WTC11 (cell line): ENCODE data around the gene CACNA1C. TPM values are rescaled to one million over a fixed set of nuclear protein-coding genes. Genes with fewer than 3 reads are reported as not detected.

Experiments used
- ATAC-seq: fragments of 200-7000 bp; cut with Tn5 transposase; 2 replicates; pipeline ENCODE4 v1.10.0; 2021; ENCODE audit warnings: mild to moderate bottlenecking, moderate library complexity
- CTCF ChIA-PET: fragments of 300-600 bp; sonication (Branson Sonifier 250); formaldehyde crosslinking; loops from one replicate; lab custom pipeline; 2021; ENCODE audit warnings: antibody characterized with exemption; lab: Charles Lee
- POLR2A ChIA-PET: fragments of 350-600 bp; sonication (Branson Sonifier 250); formaldehyde crosslinking; loops from one replicate; lab custom pipeline; 2021; ENCODE audit warnings: antibody characterized with exemption; lab: Charles Lee
- DNase-seq: peaks from one replicate; pipeline ENCODE4 v3.0.0; 2021; ENCODE audit warnings: low spot score
- H3K27ac Mint-ChIP-seq: 2 replicates; pipeline ENCODE4 v1.8.0; 2021; ENCODE audit warnings: mixed read lengths
- H3K27me3 Mint-ChIP-seq: 2 replicates; pipeline ENCODE4 v1.8.0; 2021; ENCODE audit warnings: low read depth, mild to moderate bottlenecking, moderate library complexity, mixed read lengths
- H3K36me3 Mint-ChIP-seq: 2 replicates; pipeline ENCODE4 v1.8.0; 2021; ENCODE audit warnings: mixed read lengths
- H3K4me1 Mint-ChIP-seq: 2 replicates; pipeline ENCODE4 v1.8.0; 2022; ENCODE audit warnings: mixed read lengths
- H3K4me3 Mint-ChIP-seq: 2 replicates; pipeline ENCODE4 v1.8.0; 2021; ENCODE audit warnings: mild to moderate bottlenecking, moderate library complexity, mixed read lengths
- H3K9me3 Mint-ChIP-seq: 2 replicates; pipeline ENCODE4 v1.8.0; 2021; ENCODE audit warnings: mixed read lengths
- ATF1 ChIP-seq: sonication (generic); formaldehyde crosslinking; IDR thresholded peaks from 2 replicates; pipeline ENCODE4 v1.8.1; 2023; ENCODE audit warnings: mild to moderate bottlenecking, moderate library complexity, missing genetic modification reagents
- CREM ChIP-seq: sonication (generic); formaldehyde crosslinking; IDR thresholded peaks from 2 replicates; pipeline ENCODE4 v1.8.1; 2022; ENCODE audit warnings: mild to moderate bottlenecking, missing genetic modification reagents, moderate library complexity
- ELF4 ChIP-seq: sonication (generic); formaldehyde crosslinking; IDR thresholded peaks from 2 replicates; pipeline ENCODE4 v1.8.1; 2022; ENCODE audit warnings: low read depth, mild to moderate bottlenecking, moderate library complexity, missing genetic modification reagents
- ESRRA ChIP-seq: sonication (generic); formaldehyde crosslinking; IDR thresholded peaks from 2 replicates; pipeline ENCODE4 v1.8.1; 2022; ENCODE audit warnings: mild to moderate bottlenecking, missing genetic modification reagents, borderline replicate concordance
- ETV6 ChIP-seq: sonication (generic); formaldehyde crosslinking; IDR thresholded peaks from 2 replicates; pipeline ENCODE4 v1.8.1; 2022; ENCODE audit warnings: mild to moderate bottlenecking, missing genetic modification reagents
- IRF2 ChIP-seq: sonication (generic); formaldehyde crosslinking; IDR thresholded peaks from 2 replicates; pipeline ENCODE4 v1.8.0; 2022; ENCODE audit warnings: low read depth, missing genetic modification reagents, borderline replicate concordance
- NFE2L1 ChIP-seq: sonication (generic); formaldehyde crosslinking; IDR thresholded peaks from 2 replicates; pipeline ENCODE4 v1.8.1; 2023; ENCODE audit warnings: missing genetic modification reagents
- NR3C1 ChIP-seq: sonication (generic); formaldehyde crosslinking; conservative IDR thresholded peaks from 2 replicates; pipeline ENCODE4 v1.8.1; 2023; ENCODE audit warnings: low read depth, mild to moderate bottlenecking, missing genetic modification reagents
- SP1 ChIP-seq: sonication (generic); formaldehyde crosslinking; conservative IDR thresholded peaks from 2 replicates; pipeline ENCODE4 v1.8.1; 2022; ENCODE audit warnings: missing genetic modification reagents
- TP53 ChIP-seq: sonication (generic); formaldehyde crosslinking; IDR thresholded peaks from 2 replicates; pipeline ENCODE4 v1.8.1; 2023; ENCODE audit warnings: mild to moderate bottlenecking, missing genetic modification reagents
- ZBTB21 ChIP-seq: sonication (generic); formaldehyde crosslinking; IDR thresholded peaks from 2 replicates; pipeline ENCODE4 v1.8.1; 2023; ENCODE audit warnings: mild to moderate bottlenecking, missing genetic modification reagents, borderline replicate concordance
- ZNF121 ChIP-seq: sonication (generic); formaldehyde crosslinking; IDR thresholded peaks from 2 replicates; pipeline ENCODE4 v1.8.0; 2023; ENCODE audit warnings: missing genetic modification reagents
- ZNF232 ChIP-seq: sonication (generic); formaldehyde crosslinking; IDR thresholded peaks from 2 replicates; pipeline ENCODE4 v1.8.0; 2022; ENCODE audit warnings: mild to moderate bottlenecking, missing genetic modification reagents
- total RNA-seq: library from RNA; stranded (reverse); gene quantifications from 3 replicates; pipeline ENCODE4 v1.2.3, GENCODE V29; 2021
- TF ChIP-seq, protein P1 (sequence below): fragments of 250-450 bp; sonication (Bioruptor Pico); IDR thresholded peaks from 2 replicates; pipeline ENCODE4 v2.1.2; 2022; ENCODE audit warnings: mild to moderate bottlenecking, moderate library complexity
- TF ChIP-seq, protein P2 (sequence below): sonication (generic); formaldehyde crosslinking; IDR thresholded peaks from 2 replicates; pipeline ENCODE4 v1.8.0; 2022; ENCODE audit warnings: mild to moderate bottlenecking, missing genetic modification reagents
- TF ChIP-seq, protein P3 (sequence below): sonication (generic); formaldehyde crosslinking; IDR thresholded peaks from 2 replicates; pipeline ENCODE4 v1.8.1; 2023; ENCODE audit warnings: mild to moderate bottlenecking, missing genetic modification reagents, moderate library complexity
- TF ChIP-seq, protein P4 (sequence below): sonication (generic); formaldehyde crosslinking; IDR thresholded peaks from 2 replicates; pipeline ENCODE4 v1.8.1; 2022; ENCODE audit warnings: low read depth, missing genetic modification reagents, borderline replicate concordance
- TF ChIP-seq, protein P5 (sequence below): fragments of 250-450 bp; sonication (Bioruptor Pico); IDR thresholded peaks from 2 replicates; pipeline ENCODE4 v1.9.0; 2021; ENCODE audit warnings: mild to moderate bottlenecking, borderline replicate concordance
- TF ChIP-seq, protein P6 (sequence below): sonication (generic); formaldehyde crosslinking; IDR thresholded peaks from 2 replicates; pipeline ENCODE4 v1.8.0; 2022; ENCODE audit warnings: mild to moderate bottlenecking, missing genetic modification reagents
- TF ChIP-seq, protein P7 (sequence below): fragments of 250-450 bp; sonication (Bioruptor Pico); IDR thresholded peaks from 2 replicates; pipeline ENCODE4 v1.8.0; 2021; ENCODE audit warnings: mild to moderate bottlenecking

CACNA1C gene
- total RNA-seq, 1 experiment from 2014 or later, result 1.7 TPM

DNA sequence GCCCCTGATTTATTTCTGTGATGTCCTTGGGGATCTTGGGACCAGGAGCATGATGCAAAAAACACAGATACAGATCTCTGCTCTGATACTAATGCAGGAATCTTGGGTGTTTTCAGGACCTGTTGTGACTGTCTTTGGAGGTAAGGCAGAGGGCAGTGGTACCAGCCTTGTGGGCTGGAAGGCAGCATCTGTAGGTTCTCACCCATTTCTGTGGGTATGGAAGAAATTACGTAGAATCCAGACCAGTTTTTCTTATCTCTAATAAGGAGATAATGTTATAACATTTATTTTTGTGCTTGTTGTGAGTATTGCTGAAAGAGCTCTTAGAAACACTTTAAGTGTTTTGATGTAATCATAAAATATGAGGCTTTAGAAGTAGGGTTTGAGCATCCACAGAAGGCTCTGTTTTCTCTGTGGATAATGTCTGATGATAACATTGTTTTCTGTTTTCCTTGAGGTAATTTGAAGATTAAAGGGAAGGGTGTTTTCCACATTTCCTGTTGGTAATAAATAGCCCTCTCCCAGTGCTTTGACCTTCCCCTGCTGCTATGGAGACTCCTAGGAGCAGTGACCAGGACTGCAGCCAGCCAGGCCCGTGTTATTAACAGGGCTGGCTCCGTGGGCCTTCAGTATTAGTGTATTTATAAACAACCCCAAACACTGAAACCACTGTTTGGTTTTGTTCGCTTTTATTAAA is 39.1 kb upstream of the CACNA1C start:
- H3K9me3 Mint-ChIP-seq, result no peaks in the 10 kb centered on the region

DNA sequence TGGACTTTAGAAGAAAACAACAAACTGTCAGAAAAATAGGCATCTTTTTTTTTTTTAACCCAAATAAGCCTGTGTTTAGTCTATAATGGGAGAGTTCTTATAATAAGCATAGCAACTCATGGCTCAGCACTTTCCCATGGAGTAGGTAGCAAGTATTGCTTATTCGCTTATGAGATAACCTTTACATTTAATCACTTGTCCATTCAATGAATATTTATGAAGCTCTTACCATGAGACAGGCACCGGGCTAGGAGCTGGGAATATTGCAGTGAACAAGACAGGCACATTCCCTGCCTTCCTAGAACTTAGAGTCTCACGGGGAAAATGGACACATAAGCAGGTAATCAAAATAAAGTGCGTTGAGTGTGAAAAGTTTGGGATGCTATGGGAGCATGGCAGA is 38.6 kb upstream of the CACNA1C start:
- ChIA-PET CTCF (interaction anchor here (0.9 kb wide), 1 partner anchor 43 kb away, joined by 4 read pairs; no protein-coding TSS in a partner anchor), POLR2A (no interaction called here)
- ATAC-seq, result no peak
- no peak overlapping the region for H3K4me3 Mint-ChIP-seq
- H3K27me3 Mint-ChIP-seq, result no peaks in the 10 kb centered on the region
- TF ChIP-seq ATF1 (CRISPR knock-in tag) (no peak), TP53 (CRISPR knock-in tag) (no peak), ETV6 (CRISPR knock-in tag) (no peak), NFE2L1 (CRISPR knock-in tag) (no peak), ELF4 (CRISPR knock-in tag) (no peak), NR3C1 (no peak)
- TF ChIP-seq, protein P1, sequence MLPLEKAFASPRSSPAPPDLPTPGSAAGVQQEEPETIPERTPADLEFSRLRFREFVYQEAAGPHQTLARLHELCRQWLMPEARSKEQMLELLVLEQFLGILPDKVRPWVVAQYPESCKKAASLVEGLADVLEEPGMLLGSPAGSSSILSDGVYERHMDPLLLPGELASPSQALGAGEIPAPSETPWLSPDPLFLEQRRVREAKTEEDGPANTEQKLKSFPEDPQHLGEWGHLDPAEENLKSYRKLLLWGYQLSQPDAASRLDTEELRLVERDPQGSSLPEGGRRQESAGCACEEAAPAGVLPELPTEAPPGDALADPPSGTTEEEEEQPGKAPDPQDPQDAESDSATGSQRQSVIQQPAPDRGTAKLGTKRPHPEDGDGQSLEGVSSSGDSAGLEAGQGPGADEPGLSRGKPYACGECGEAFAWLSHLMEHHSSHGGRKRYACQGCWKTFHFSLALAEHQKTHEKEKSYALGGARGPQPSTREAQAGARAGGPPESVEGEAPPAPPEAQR (CRISPR knock-in tag), result no peak
- TF ChIP-seq, protein P2, sequence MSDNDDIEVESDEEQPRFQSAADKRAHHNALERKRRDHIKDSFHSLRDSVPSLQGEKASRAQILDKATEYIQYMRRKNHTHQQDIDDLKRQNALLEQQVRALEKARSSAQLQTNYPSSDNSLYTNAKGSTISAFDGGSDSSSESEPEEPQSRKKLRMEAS (CRISPR knock-in tag), result no peak
- H3K4me1 Mint-ChIP-seq, result peaks cover 50% of the 10 kb centered on the region
- H3K36me3 Mint-ChIP-seq, result no peaks in the 10 kb centered on the region
- H3K27ac Mint-ChIP-seq, result no peak overlapping the region
- H3K9me3 Mint-ChIP-seq, result no peaks in the 10 kb centered on the region
- DNase-seq, result no peak

More for the DNA sequence above, 39.1 kb upstream of the CACNA1C start:
- Mint-ChIP-seq H3K4me1 (peaks cover 55% of the 10 kb centered on the region), H3K4me3 (no peak overlapping the region), H3K36me3 (no peaks in the 10 kb centered on the region), H3K27ac (no peak overlapping the region), H3K27me3 (no peaks in the 10 kb centered on the region)
- DNase-seq (no peak), ATAC-seq (peak; percentile 63)
- CTCF ChIA-PET, result interaction anchor here (0.9 to 1.1 kb wide), 2 partner anchors 21 to 379 kb away, joined by 3 to 4 read pairs; no protein-coding TSS in a partner anchor
- TF ChIP-seq IRF2 (CRISPR knock-in tag), result no peak
- TF ChIP-seq, protein P3, sequence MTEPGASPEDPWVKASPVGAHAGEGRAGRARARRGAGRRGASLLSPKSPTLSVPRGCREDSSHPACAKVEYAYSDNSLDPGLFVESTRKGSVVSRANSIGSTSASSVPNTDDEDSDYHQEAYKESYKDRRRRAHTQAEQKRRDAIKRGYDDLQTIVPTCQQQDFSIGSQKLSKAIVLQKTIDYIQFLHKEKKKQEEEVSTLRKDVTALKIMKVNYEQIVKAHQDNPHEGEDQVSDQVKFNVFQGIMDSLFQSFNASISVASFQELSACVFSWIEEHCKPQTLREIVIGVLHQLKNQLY (CRISPR knock-in tag), result no peak
- no peak for TF ChIP-seq ZNF121
- TF ChIP-seq SP1 (CRISPR knock-in tag), result no peak
- no peak for TF ChIP-seq CREM (CRISPR knock-in tag)
- TF ChIP-seq, protein P4, sequence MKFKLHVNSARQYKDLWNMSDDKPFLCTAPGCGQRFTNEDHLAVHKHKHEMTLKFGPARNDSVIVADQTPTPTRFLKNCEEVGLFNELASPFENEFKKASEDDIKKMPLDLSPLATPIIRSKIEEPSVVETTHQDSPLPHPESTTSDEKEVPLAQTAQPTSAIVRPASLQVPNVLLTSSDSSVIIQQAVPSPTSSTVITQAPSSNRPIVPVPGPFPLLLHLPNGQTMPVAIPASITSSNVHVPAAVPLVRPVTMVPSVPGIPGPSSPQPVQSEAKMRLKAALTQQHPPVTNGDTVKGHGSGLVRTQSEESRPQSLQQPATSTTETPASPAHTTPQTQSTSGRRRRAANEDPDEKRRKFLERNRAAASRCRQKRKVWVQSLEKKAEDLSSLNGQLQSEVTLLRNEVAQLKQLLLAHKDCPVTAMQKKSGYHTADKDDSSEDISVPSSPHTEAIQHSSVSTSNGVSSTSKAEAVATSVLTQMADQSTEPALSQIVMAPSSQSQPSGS, result no peak
- no peak for TF ChIP-seq ZBTB21 (CRISPR knock-in tag)
- TF ChIP-seq, protein P5, sequence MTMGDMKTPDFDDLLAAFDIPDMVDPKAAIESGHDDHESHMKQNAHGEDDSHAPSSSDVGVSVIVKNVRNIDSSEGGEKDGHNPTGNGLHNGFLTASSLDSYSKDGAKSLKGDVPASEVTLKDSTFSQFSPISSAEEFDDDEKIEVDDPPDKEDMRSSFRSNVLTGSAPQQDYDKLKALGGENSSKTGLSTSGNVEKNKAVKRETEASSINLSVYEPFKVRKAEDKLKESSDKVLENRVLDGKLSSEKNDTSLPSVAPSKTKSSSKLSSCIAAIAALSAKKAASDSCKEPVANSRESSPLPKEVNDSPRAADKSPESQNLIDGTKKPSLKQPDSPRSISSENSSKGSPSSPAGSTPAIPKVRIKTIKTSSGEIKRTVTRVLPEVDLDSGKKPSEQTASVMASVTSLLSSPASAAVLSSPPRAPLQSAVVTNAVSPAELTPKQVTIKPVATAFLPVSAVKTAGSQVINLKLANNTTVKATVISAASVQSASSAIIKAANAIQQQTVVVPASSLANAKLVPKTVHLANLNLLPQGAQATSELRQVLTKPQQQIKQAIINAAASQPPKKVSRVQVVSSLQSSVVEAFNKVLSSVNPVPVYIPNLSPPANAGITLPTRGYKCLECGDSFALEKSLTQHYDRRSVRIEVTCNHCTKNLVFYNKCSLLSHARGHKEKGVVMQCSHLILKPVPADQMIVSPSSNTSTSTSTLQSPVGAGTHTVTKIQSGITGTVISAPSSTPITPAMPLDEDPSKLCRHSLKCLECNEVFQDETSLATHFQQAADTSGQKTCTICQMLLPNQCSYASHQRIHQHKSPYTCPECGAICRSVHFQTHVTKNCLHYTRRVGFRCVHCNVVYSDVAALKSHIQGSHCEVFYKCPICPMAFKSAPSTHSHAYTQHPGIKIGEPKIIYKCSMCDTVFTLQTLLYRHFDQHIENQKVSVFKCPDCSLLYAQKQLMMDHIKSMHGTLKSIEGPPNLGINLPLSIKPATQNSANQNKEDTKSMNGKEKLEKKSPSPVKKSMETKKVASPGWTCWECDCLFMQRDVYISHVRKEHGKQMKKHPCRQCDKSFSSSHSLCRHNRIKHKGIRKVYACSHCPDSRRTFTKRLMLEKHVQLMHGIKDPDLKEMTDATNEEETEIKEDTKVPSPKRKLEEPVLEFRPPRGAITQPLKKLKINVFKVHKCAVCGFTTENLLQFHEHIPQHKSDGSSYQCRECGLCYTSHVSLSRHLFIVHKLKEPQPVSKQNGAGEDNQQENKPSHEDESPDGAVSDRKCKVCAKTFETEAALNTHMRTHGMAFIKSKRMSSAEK (CRISPR knock-in tag), result no peak
- no peak for TF ChIP-seq ESRRA (CRISPR knock-in tag)
- TF ChIP-seq, protein P6, sequence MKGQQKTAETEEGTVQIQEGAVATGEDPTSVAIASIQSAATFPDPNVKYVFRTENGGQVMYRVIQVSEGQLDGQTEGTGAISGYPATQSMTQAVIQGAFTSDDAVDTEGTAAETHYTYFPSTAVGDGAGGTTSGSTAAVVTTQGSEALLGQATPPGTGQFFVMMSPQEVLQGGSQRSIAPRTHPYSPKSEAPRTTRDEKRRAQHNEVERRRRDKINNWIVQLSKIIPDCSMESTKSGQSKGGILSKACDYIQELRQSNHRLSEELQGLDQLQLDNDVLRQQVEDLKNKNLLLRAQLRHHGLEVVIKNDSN, result no peak
- TF ChIP-seq, protein P7, sequence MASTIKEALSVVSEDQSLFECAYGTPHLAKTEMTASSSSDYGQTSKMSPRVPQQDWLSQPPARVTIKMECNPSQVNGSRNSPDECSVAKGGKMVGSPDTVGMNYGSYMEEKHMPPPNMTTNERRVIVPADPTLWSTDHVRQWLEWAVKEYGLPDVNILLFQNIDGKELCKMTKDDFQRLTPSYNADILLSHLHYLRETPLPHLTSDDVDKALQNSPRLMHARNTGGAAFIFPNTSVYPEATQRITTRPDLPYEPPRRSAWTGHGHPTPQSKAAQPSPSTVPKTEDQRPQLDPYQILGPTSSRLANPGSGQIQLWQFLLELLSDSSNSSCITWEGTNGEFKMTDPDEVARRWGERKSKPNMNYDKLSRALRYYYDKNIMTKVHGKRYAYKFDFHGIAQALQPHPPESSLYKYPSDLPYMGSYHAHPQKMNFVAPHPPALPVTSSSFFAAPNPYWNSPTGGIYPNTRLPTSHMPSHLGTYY, result no peak
- no peak for TF ChIP-seq NR3C1
- TF ChIP-seq ZNF232, result no peak
- POLR2A ChIA-PET, result no interaction called here
